Mesendoderm (in vitro differentiated cells): ENCODE results near the gene WDR20.
"Not testable (repeated sequence)": the region's sequence is repeated elsewhere in the genome, so short reads cannot be mapped to it uniquely, and the experiment has no call there.

ENCODE experiments used
- DNase-seq: peaks from one replicate; pipeline ENCODE4 v3.0.0; 2013
- H2AK5ac ChIP-seq: 2 replicates; pipeline ENCODE4 v1.6.1; 2013; ENCODE audit warnings: low read length, inconsistent platforms
- H2BK120ac ChIP-seq: 2 replicates; pipeline ENCODE4 v1.6.1; 2013; ENCODE audit warnings: low read depth, mild to moderate bottlenecking, low read length, moderate library complexity, mixed read lengths
- H2BK15ac ChIP-seq: replicated peaks from 2 replicates; pipeline ENCODE4 v1.6.1; 2013; ENCODE audit warnings: low read depth, mild to moderate bottlenecking, moderate library complexity
- H2BK5ac ChIP-seq: 2 replicates; pipeline ENCODE4 v1.6.1; 2013; ENCODE audit warnings: low read length, inconsistent platforms
- H3K18ac ChIP-seq: 2 replicates; pipeline ENCODE4 v1.6.1; 2013; ENCODE audit warnings: mild to moderate bottlenecking, low read length, mixed read lengths
- H3K23ac ChIP-seq: one replicate; pipeline ENCODE4 v1.6.1; 2013; ENCODE audit warnings: low read length
- H3K27ac ChIP-seq: 2 replicates; pipeline ENCODE4 v1.5.1; 2013; ENCODE audit warnings: low read depth, mild to moderate bottlenecking, inconsistent platforms, low read length, moderate library complexity
- H3K27me3 ChIP-seq: 2 replicates; pipeline ENCODE4 v1.6.1; 2013; ENCODE audit warnings: low read length, control low read depth, mild to moderate bottlenecking, inconsistent platforms; ENCODE audit not compliant: insufficient read depth, poor library complexity
- H3K36me3 ChIP-seq: 2 replicates; pipeline ENCODE4 v1.6.1; 2013; ENCODE audit warnings: low read length, inconsistent platforms; ENCODE audit not compliant: control insufficient read depth, insufficient read depth
- H3K4ac ChIP-seq: one replicate; pipeline ENCODE4 v1.6.1; 2013; ENCODE audit warnings: low read depth, mild to moderate bottlenecking, low read length, moderate library complexity
- H3K4me1 ChIP-seq: 2 replicates; pipeline ENCODE4 v1.6.1; 2013; ENCODE audit warnings: low read depth, low read length, inconsistent platforms; ENCODE audit not compliant: control insufficient read depth
- H3K4me2 ChIP-seq: 2 replicates; pipeline ENCODE4 v1.6.1; 2013; ENCODE audit warnings: low read length
- H3K4me3 ChIP-seq: 2 replicates; pipeline ENCODE4 v1.5.1; 2013; ENCODE audit warnings: mild to moderate bottlenecking, low read length
- H3K56ac ChIP-seq: one replicate; pipeline ENCODE4 v1.6.1; 2013; ENCODE audit warnings: low read length
- H3K79me1 ChIP-seq: 2 replicates; pipeline ENCODE4 v1.6.1; 2013; ENCODE audit warnings: low read length, inconsistent platforms
- H3K79me2 ChIP-seq: 2 replicates; pipeline ENCODE4 v1.6.1; 2013; ENCODE audit warnings: mild to moderate bottlenecking, low read length; ENCODE audit not compliant: control insufficient read depth, insufficient read depth
- H3K9ac ChIP-seq: 2 replicates; pipeline ENCODE4 v1.6.1; 2013; ENCODE audit warnings: low read length, inconsistent platforms
- H4K5ac ChIP-seq: one replicate; pipeline ENCODE4 v1.6.1; 2013; ENCODE audit warnings: low read length
- H4K8ac ChIP-seq: one replicate; pipeline ENCODE4 v1.6.1; 2013; ENCODE audit warnings: low read depth, mild to moderate bottlenecking, control low read depth, low read length, moderate library complexity
- WGBS: extraction: QIAGEN DNeasy Blood & Tissue Kit; methylation state at CpG from one replicate; pipeline ENCODE4 v1.1.7; 2013; ENCODE audit warnings: low lambda C conversion rate, missing lambda C conversion rate; ENCODE audit not compliant: insufficient coverage; ENCODE audit errors: extremely low coverage; 5-methylcytosine and 5-hydroxymethylcytosine counted together

WDR20 gene

GRCh38 chr14:102243795-102244194, 104.1 kb downstream of the WDR20 start:
- peaks cover 19% of the 10 kb centered on the region for H3K4me1 ChIP-seq
- not testable (repeated sequence) for H3K79me1 ChIP-seq, H3K27me3 ChIP-seq, H2BK5ac ChIP-seq, H3K18ac ChIP-seq, H3K56ac ChIP-seq, DNase-seq, H2BK120ac ChIP-seq, H3K23ac ChIP-seq, H4K8ac ChIP-seq, H3K36me3 ChIP-seq, H3K27ac ChIP-seq, H3K4ac ChIP-seq, H4K5ac ChIP-seq, H2AK5ac ChIP-seq, H3K9ac ChIP-seq, H3K79me2 ChIP-seq, H3K4me2 ChIP-seq, H3K4me3 ChIP-seq, H2BK15ac ChIP-seq
- WGBS = no CpG with 5 or more reads among the region's 4 CpGs

GRCh38 chr14:102246071-102246470, 106.4 kb downstream of the WDR20 start:
- H4K5ac ChIP-seq = no peak overlapping the region
- H2BK120ac ChIP-seq = no peak overlapping the region
- H3K9ac ChIP-seq = no peak overlapping the region
- H3K27ac ChIP-seq = no peak overlapping the region
- H3K4me2 ChIP-seq = no peak overlapping the region
- no peaks in the 10 kb centered on the region for H3K27me3 ChIP-seq
- H3K56ac ChIP-seq = peak overlapping the region; percentile 54
- H3K18ac ChIP-seq = no peak overlapping the region
- no peak for DNase-seq
- H4K8ac ChIP-seq = no peak overlapping the region
- H2AK5ac ChIP-seq = peak overlapping the region; percentile 40
- no peaks in the 10 kb centered on the region for H3K79me2 ChIP-seq
- H3K4me1 ChIP-seq = peaks cover 22% of the 10 kb centered on the region
- H3K4me3 ChIP-seq = no peak overlapping the region
- H3K36me3 ChIP-seq = no peaks in the 10 kb centered on the region
- H3K79me1 ChIP-seq = no peaks in the 10 kb centered on the region
- 100% methylated on average over 1 of the region's 9 CpGs for WGBS
- H3K4ac ChIP-seq = no peak overlapping the region
- H3K23ac ChIP-seq = no peak overlapping the region
- no peak overlapping the region for H2BK15ac ChIP-seq
- H2BK5ac ChIP-seq = no peak overlapping the region

- no peaks in the 10 kb centered on the region for H3K79me2 ChIP-seq
- H3K4ac ChIP-seq = no peak overlapping the region
- H3K4me3 ChIP-seq = no peak overlapping the region
- no peak overlapping the region for H3K23ac ChIP-seq
- H2BK120ac ChIP-seq = peak overlapping the region; percentile 24
- H3K56ac ChIP-seq = peak overlapping the region; percentile 17
- H3K79me1 ChIP-seq = no peaks in the 10 kb centered on the region
- H2BK15ac ChIP-seq = no peak overlapping the region
- no peak overlapping the region for H4K5ac ChIP-seq
- no peak overlapping the region for H4K8ac ChIP-seq
- H3K9ac ChIP-seq = no peak overlapping the region
- no peak overlapping the region for H2BK5ac ChIP-seq
- no peaks in the 10 kb centered on the region for H3K27me3 ChIP-seq
- DNase-seq = peak; percentile 95
- H3K18ac ChIP-seq = no peak overlapping the region
- no peak overlapping the region for H3K4me2 ChIP-seq
- WGBS = no CpG with 5 or more reads among the region's 8 CpGs
- H2AK5ac ChIP-seq = no peak overlapping the region
- H3K27ac ChIP-seq = peak overlapping the region; percentile 72
- no peaks in the 10 kb centered on the region for H3K36me3 ChIP-seq
- peaks cover 22% of the 10 kb centered on the region for H3K4me1 ChIP-seq
Observed at GRCh38 chr14:102248121-102248520, 108.4 kb downstream of the WDR20 start.

- H3K9ac ChIP-seq = no peak overlapping the region
- H3K4ac ChIP-seq = no peak overlapping the region
- DNase-seq = peak; percentile 28
- no peaks in the 10 kb centered on the region for H3K79me2 ChIP-seq
- H3K4me1 ChIP-seq = peaks cover 22% of the 10 kb centered on the region
- H3K36me3 ChIP-seq = no peaks in the 10 kb centered on the region
- H4K8ac ChIP-seq = no peak overlapping the region
- no CpG with 5 or more reads among the region's 12 CpGs for WGBS
- H3K4me3 ChIP-seq = no peak overlapping the region
- H4K5ac ChIP-seq = no peak overlapping the region
- H3K27me3 ChIP-seq = no peaks in the 10 kb centered on the region
- H3K79me1 ChIP-seq = no peaks in the 10 kb centered on the region
- H3K56ac ChIP-seq = peak overlapping the region; percentile 84
- peak overlapping the region; percentile 0 for H3K18ac ChIP-seq
- H3K23ac ChIP-seq = no peak overlapping the region
- H2BK120ac ChIP-seq = peak overlapping the region; percentile 62
- peak overlapping the region; percentile 90 for H2BK5ac ChIP-seq
- no peak overlapping the region for H2BK15ac ChIP-seq
- H3K4me2 ChIP-seq = no peak overlapping the region
- no peak overlapping the region for H3K27ac ChIP-seq
- H2AK5ac ChIP-seq = peak overlapping the region; percentile 4
Observed at GRCh38 chr14:102249041-102249440, 109.3 kb downstream of the WDR20 start.

GRCh38 chr14:102249981-102250380, 110.3 kb downstream of the WDR20 start:
- Histone ChIP-seq H3K79me1 (no peaks in the 10 kb centered on the region), H3K4ac (no peak overlapping the region), H2AK5ac (no peak overlapping the region), H4K8ac (no peak overlapping the region), H3K4me1 (peaks cover 22% of the 10 kb centered on the region), H3K27ac (no peak overlapping the region), H3K36me3 (no peaks in the 10 kb centered on the region), H3K23ac (no peak overlapping the region), H3K56ac (no peak overlapping the region), H2BK15ac (no peak overlapping the region), H3K4me3 (no peak overlapping the region), H2BK5ac (no peak overlapping the region), H3K4me2 (no peak overlapping the region), H3K9ac (no peak overlapping the region), H3K27me3 (no peaks in the 10 kb centered on the region), H3K18ac (no peak overlapping the region), H2BK120ac (no peak overlapping the region), H3K79me2 (no peaks in the 10 kb centered on the region), H4K5ac (no peak overlapping the region)
- no peak for DNase-seq
- WGBS = no CpG with 5 or more reads among the region's 6 CpGs

- no peak overlapping the region for H3K4me2 ChIP-seq
- no peak overlapping the region for H3K56ac ChIP-seq
- no peak overlapping the region for H2BK120ac ChIP-seq
- no peak overlapping the region for H4K8ac ChIP-seq
- WGBS = no CpG with 5 or more reads among the region's 15 CpGs
- H3K36me3 ChIP-seq = no peaks in the 10 kb centered on the region
- H3K4me1 ChIP-seq = peaks cover 22% of the 10 kb centered on the region
- no peaks in the 10 kb centered on the region for H3K79me2 ChIP-seq
- H2AK5ac ChIP-seq = no peak overlapping the region
- H3K18ac ChIP-seq = no peak overlapping the region
- H3K27me3 ChIP-seq = no peaks in the 10 kb centered on the region
- no peak overlapping the region for H3K27ac ChIP-seq
- DNase-seq = no peak
- no peaks in the 10 kb centered on the region for H3K79me1 ChIP-seq
- no peak overlapping the region for H2BK15ac ChIP-seq
- no peak overlapping the region for H3K4ac ChIP-seq
- H3K9ac ChIP-seq = no peak overlapping the region
- no peak overlapping the region for H3K4me3 ChIP-seq
- H2BK5ac ChIP-seq = no peak overlapping the region
- no peak overlapping the region for H3K23ac ChIP-seq
- H4K5ac ChIP-seq = no peak overlapping the region
Observed at GRCh38 chr14:102250636-102251035, 110.9 kb downstream of the WDR20 start.
